C4-2B (cell line): Measurements from ENCODE around the gene ACVR2A.

Experiments used
- ZFX ChIP-seq: fragments of 450-650 bp; IDR thresholded peaks from 2 replicates; pipeline ENCODE4 v1.6.1; 2017
- TF ChIP-seq, protein P1 (sequence below): fragments of 450-650 bp; conservative IDR thresholded peaks from 2 replicates; pipeline ENCODE4 v1.5.1; 2017; ENCODE audit warnings: mild to moderate bottlenecking

GRCh38 chr2:147806846-147807245 lies 38.0 kb upstream of the ACVR2A start:
- TF ChIP-seq, protein P1, sequence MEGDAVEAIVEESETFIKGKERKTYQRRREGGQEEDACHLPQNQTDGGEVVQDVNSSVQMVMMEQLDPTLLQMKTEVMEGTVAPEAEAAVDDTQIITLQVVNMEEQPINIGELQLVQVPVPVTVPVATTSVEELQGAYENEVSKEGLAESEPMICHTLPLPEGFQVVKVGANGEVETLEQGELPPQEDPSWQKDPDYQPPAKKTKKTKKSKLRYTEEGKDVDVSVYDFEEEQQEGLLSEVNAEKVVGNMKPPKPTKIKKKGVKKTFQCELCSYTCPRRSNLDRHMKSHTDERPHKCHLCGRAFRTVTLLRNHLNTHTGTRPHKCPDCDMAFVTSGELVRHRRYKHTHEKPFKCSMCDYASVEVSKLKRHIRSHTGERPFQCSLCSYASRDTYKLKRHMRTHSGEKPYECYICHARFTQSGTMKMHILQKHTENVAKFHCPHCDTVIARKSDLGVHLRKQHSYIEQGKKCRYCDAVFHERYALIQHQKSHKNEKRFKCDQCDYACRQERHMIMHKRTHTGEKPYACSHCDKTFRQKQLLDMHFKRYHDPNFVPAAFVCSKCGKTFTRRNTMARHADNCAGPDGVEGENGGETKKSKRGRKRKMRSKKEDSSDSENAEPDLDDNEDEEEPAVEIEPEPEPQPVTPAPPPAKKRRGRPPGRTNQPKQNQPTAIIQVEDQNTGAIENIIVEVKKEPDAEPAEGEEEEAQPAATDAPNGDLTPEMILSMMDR, result no peak
- no peak for TF ChIP-seq ZFX
